Activated T-helper 1 cell treated with anti-CD3 and anti-CD28 coated beads, Interleukin-2, amount 50 U/mL, for 16 hours (primary cell): Measurements from ENCODE around the gene COA3.

Source experiments
- DNase-seq, 2 donors: peaks; one replicate each; pipeline ENCODE4 v3.0.0-alpha.2; 2020; ENCODE audit warnings: low read depth in 1 of 2, low spot score in 1 of 2

Gene COA3

DNA sequence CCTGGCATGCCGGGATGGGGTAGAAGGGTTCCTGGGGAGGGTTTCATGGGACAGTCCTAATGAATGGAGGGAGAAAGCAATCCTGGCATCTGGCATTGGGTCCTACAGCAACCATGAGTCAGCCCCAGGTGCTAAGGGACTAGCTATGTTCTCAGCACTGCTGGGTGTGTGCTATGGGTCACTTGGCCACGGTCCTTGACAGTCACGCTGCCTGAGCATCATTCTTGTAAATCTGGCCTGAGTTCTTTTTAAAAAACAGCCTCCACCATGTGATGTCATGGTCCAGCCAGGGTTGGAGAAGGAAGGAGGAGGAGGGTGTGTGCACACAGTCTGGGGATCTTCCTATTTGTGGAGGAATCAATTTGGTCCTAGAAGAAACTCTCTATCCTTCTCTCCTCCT is 43.7 kb downstream of the COA3 start:
- no peak for DNase-seq

DNA sequence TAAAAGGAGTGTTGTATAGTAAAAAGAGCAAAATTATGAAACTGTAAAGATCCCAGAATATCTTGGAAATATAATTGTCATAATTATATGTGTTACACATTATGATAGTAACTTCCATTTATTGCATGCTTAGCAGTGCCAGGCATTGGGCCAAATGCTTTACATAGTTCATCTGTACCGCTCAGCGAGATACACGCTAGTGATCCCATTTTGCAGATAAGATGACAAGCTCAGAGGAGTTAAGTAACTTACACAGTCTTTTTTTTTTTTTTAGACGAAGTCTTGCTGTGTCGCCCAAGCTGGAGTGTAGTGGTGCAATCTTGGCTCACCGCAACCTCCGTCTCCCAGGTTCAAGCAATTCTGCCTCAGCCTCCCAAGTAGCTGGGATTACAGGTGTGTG is 46.9 kb downstream of the COA3 start:
- DNase-seq: no peak

DNA sequence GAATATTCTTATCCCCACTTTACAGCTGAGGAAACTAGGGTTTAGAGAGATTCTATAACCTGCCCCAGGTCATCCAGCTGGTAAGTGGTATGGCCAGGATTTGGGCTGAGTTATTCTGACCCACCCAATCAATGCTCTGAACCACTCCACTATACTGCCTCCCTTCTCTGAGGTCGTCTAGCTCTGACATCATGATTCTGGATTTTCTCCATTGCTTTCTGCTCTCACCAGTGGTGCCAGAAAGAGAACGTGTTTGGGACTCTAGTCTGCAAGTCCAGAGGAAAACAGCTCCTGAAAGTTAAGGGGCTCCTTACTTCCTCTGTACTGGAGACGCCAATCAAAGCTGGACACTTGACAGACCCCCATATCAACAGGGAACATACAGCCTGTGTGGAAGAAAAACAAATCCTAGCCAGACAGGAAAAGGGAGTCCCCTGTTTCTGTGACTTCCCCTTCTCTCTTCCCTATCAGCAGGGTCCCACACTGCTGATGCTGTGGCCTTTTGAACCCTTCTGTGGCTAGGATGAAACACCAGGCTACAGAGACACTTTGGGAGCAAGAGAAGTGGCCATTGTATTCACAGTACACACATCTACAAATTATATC is 47.7 kb downstream of the COA3 start:
- no peak for DNase-seq

DNA sequence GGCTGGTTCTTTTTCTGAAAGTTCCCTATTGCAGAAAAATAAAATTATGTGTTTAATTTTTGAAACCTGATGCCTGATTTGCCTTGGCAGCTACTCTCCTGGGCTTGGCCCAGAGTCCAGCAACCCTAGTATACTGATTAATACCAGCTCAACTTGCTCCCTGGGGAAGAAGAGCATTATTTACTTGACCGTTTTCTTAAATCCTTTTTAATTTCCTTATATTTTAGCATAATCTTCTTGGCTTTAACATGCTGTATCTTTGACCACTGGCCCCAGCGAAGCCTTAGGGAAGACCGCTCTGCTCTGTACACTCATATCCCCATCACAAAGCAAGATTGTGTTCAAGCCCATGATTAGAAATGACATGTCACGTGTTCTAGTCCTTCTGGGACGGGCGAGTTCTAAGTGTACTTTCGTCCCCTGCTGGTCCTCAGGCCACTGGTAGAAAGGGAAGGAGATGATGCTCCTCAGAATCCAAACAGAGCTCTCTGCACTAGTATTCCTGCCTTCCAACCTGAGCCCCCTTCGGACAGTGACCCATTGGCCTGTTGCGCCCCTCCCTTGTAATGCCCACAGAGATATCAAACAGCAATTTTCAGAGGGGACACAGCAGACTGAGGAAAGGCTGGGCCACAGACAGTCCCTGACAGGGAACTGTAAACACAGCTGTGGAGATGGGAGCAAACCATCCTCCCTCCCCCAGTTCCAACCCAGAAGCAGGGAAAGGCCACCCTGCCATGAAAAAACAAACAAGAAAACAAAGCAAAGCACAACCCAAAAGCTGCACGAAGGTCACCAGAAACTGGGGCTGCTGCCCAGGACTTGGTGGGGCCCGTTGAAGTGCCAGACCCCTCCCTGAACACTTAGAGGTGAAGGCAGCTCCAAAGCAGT is 49.4 kb downstream of the COA3 start:
- DNase-seq: no peak

DNA sequence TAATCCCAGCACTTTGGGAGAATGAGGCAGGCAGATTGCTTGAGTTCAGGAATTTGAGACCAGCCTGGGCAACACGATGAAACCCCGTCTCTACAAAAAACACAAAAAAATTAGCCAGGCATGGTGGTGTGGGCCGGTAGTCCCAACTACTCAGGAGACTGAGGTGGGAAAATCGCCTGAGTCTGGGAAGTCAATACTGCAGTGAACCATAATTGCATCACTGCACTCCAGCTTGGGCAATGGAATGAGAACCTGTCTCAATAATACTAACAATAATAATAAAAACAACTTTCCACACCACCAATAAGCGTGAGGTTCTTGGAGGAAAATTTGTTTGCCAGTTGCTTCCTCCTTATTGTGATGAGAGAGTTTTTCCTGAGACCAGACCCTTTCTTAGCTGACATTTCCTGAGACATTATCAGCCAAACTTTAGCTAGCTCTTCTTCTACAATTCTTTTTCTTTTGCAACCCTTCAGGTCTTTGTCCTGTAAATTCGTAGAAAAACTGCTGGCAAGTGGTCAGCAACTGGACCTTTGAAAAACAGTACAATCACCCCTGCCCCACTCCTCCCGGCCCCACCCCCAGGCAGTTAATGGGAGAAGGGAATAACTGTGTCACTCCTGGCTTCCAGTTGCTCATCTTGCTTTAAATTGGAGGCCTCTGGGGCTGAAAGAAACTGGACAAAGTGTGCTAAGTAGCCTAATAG is 50.1 kb downstream of the COA3 start:
- no peak for DNase-seq
